Mucosa of descending colon (tissue), 3 donors: ENCODE results near the gene CACNA2D3. TPM values are rescaled to one million over a fixed set of nuclear protein-coding genes. Genes with fewer than 3 reads are reported as not detected.

Source experiments
- ATAC-seq: fragments of 200-7000 bp; cut with Tn5 transposase; one replicate; pipeline ENCODE4 v1.9.1; 2020; ENCODE audit warnings: mild to moderate bottlenecking, moderate library complexity
- DNase-seq, 3 donors: peaks; one replicate each; pipeline ENCODE4 v3.0.0-alpha.2; 2020
- H3K36me3 ChIP-seq: fragments of 200-600 bp; one replicate; pipeline ENCODE4 v1.8.0; 2021; ENCODE audit warnings: low read depth, mild to moderate bottlenecking
- H3K4me1 ChIP-seq: fragments of 200-600 bp; one replicate; pipeline ENCODE4 v1.8.0; 2021; ENCODE audit warnings: low read depth, mild to moderate bottlenecking
- H3K4me3 ChIP-seq: fragments of 200-600 bp; one replicate; pipeline ENCODE4 v1.8.0; 2021; ENCODE audit warnings: mild to moderate bottlenecking
- H3K9me3 ChIP-seq: fragments of 200-600 bp; one replicate; pipeline ENCODE4 v1.8.0; 2021; ENCODE audit warnings: mild to moderate bottlenecking
- intact Hi-C, 2 donors: fragments of 100-400 bp; cut with DNase I in 1 of 2; cut with micrococcal nuclease in 1 of 2; formaldehyde crosslinking; loops; one replicate each; pipeline versions ENCODE4 v1.11.0 to v1.11.1; 2022; cut with DNase I, micrococcal nuclease
- total RNA-seq, 3 donors: library from RNA; stranded (reverse); fragmentation: NEBNext Ultra II Directional in 2 of 3; extraction: Animal tissue kit (Norgen Biotek cat#: 25700) in 2 of 3; gene quantifications; one replicate each; pipeline versions ENCODE4 v1.2.1 to v1.2.4, GENCODE V29; 2021 to 2023
- TF ChIP-seq, protein P1 (sequence below): fragments of 200-600 bp; IDR thresholded peaks from one replicate; pipeline ENCODE4 v1.8.0; 2022; ENCODE audit warnings: antibody characterized with exemption, mild to moderate bottlenecking
- donor health status: DM: no; HTN: no; CAD: no; lungs with moderate emphysema.
- donor health status: DM: no; HTN: no; CAD: no.
- donor health status: DM: no; HTN: yes; CAD: no.

Gene CACNA2D3
- total RNA-seq, 3 donors from 2014 or later = 0.34 to 3.5 (median 0.55) TPM

DNA sequence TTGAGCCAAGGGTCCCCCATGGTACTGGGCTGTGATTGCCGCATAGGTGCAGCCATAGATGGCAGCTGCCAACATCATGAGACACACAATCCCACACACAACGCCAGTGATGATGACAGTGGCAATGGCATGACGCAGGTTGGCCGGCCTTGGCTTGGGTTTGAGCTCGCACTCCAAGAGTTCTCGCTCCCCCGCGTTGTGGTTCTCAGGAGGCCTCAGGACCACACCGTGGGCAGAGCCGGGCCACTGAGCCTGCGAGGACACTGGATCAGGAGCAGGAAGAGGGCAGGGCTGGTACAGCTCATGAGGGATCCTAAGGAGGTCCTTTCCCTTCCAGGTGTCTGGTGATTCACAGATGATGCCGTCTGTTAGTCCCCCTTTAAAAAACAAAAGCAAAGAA, 796.2 kb downstream of the CACNA2D3 start:
- TF ChIP-seq, protein P1, sequence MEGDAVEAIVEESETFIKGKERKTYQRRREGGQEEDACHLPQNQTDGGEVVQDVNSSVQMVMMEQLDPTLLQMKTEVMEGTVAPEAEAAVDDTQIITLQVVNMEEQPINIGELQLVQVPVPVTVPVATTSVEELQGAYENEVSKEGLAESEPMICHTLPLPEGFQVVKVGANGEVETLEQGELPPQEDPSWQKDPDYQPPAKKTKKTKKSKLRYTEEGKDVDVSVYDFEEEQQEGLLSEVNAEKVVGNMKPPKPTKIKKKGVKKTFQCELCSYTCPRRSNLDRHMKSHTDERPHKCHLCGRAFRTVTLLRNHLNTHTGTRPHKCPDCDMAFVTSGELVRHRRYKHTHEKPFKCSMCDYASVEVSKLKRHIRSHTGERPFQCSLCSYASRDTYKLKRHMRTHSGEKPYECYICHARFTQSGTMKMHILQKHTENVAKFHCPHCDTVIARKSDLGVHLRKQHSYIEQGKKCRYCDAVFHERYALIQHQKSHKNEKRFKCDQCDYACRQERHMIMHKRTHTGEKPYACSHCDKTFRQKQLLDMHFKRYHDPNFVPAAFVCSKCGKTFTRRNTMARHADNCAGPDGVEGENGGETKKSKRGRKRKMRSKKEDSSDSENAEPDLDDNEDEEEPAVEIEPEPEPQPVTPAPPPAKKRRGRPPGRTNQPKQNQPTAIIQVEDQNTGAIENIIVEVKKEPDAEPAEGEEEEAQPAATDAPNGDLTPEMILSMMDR = no peak
- no peaks in the 10 kb centered on the region for H3K36me3 ChIP-seq
- DNase-seq (no peak), ATAC-seq (no peak)
- intact Hi-C loops = no loop called here
- H3K4me1 ChIP-seq = no peaks in the 10 kb centered on the region
- H3K9me3 ChIP-seq = no peaks in the 10 kb centered on the region
- no peak overlapping the region for H3K4me3 ChIP-seq

DNA sequence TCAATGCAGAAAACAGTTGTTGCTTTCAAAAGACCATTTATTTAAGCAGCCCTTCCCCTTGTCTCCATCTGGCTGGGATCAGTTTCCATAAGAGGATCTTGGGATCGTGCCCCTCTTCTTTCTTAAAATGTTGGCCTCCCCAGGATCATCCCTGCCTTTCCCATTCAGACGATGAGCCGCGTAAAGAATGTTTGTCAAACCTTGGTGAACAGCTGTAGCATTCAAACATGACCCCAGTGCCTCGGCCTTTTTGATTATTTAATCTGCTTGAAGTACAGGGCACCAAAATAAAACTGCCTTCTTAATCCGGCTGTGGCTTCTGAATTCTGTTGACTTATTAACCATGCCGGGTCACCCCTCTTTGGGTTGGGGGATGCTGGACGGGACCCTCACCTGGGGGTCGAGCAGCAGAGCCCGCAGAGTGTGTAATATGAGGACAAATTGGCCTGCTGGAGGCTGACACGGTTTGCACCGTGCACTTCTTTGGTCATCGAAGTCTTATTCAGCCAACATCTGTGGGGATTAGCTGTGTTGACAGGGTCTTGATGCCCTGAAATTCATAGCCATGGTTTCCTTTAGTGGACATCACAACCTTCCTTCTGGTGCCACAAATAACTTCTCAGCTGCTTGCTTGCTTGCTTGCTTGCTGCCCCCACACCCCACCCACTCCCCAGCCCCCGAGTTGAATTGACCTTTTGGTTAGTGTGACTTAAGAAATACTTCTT, 805.9 kb downstream of the CACNA2D3 start, which contains the start of gene LRTM1:
TSS of gene LRTM1 (minus strand) at position 14 of the 725 bp plus-strand sequence. CDS start 148 bp downstream, outside the sequence.
- no peak within 1 kb of the TSS for H3K4me3 ChIP-seq
- H3K36me3 ChIP-seq = no peaks in the 10 kb centered on the region
- ATAC-seq = no peak
- no peaks in the 10 kb centered on the region for H3K4me1 ChIP-seq
- DNase-seq = no peak
- intact Hi-C loops = no loop called here
- H3K9me3 ChIP-seq = no peaks in the 10 kb centered on the region
- TF ChIP-seq, protein P1 = no peak

DNA sequence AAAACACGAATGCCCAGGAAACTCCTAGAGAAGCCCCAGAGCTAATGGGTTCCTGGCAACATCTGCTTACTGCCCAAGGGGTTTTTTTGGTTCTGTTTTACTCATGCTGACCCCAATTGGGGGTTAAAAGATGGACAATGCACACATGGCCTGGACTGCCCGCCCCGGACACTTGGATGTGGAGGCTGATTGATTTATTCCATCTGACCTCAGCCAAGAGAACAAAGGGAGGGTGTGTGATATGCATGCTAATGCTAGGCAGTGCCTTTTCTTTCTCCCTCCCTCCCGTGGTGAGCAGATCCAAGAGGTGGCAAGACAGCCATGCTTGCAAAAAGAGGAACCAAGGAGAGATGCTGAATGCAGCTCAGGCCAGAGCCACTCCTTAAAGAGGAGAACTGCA, 808.8 kb downstream of the CACNA2D3 start:
- TF ChIP-seq, protein P1 = no peak
- no peaks in the 10 kb centered on the region for H3K36me3 ChIP-seq
- DNase-seq (no peak), ATAC-seq (no peak)
- intact Hi-C loops = no loop called here
- H3K4me1 ChIP-seq = no peaks in the 10 kb centered on the region
- no peak overlapping the region for H3K4me3 ChIP-seq
- no peaks in the 10 kb centered on the region for H3K9me3 ChIP-seq

- H3K36me3 ChIP-seq = no peaks in the 10 kb centered on the region
- ATAC-seq (no peak), DNase-seq (no peak)
- intact Hi-C loops = no loop called here
- no peaks in the 10 kb centered on the region for H3K9me3 ChIP-seq
- TF ChIP-seq, protein P1 = no peak
- H3K4me3 ChIP-seq = no peak overlapping the region
- no peaks in the 10 kb centered on the region for H3K4me1 ChIP-seq
Observed at GRCh38 chr3:54932606-54933005, 810.3 kb downstream of the CACNA2D3 start.

- DNase-seq (no peak), ATAC-seq (no peak)
- Histone ChIP-seq H3K9me3 (no peaks in the 10 kb centered on the region), H3K4me3 (no peak overlapping the region), H3K36me3 (no peaks in the 10 kb centered on the region), H3K4me1 (no peaks in the 10 kb centered on the region)
- TF ChIP-seq, protein P1 = no peak
- intact Hi-C loops = no loop called here
Observed at GRCh38 chr3:54935869-54936268, 813.5 kb downstream of the CACNA2D3 start.
